ENCODE results near the gene ALG5. TPM values are rescaled to one million over a fixed set of nuclear protein-coding genes. Genes with fewer than 3 reads are reported as not detected.

ALG5 gene
- total RNA-seq, 2 experiments from 2014 or later: 14.4 to 15.1 TPM

GRCh38 chr13:36973621-36974295 lies 25.4 kb downstream of the ALG5 start:
- ChIA-PET POLR2A (interaction anchor here (1.2 kb wide), 1 partner anchor 27 kb away, joined by 3 read pairs; the partner anchor contains the start of gene EXOSC8), CTCF (no interaction called here)
- peaks cover 49% of the 10 kb centered on the region for H3K36me3 ChIP-seq (ENCODE audit: insufficient read depth, low read length)
- H3K4me1 ChIP-seq (ENCODE audit: insufficient read depth, low read length): no peaks in the 10 kb centered on the region
- no peaks in the 10 kb centered on the region for H3K27me3 ChIP-seq (ENCODE audit: control insufficient read depth in 1 of 2, insufficient read depth in 2 of 2, low read length in 2 of 2)
- TF ChIP-seq CTCF (IDR thresholded peaks at IDR 0.05): no peak
- Mint-ChIP-seq H3K4me3 (no peak overlapping the region), H3K27ac (no peak overlapping the region), H3K36me3 (ENCODE audit: low read depth) (peaks cover 70% of the 10 kb centered on the region), H3K4me1 (ENCODE audit: low read depth) (no peaks in the 10 kb centered on the region), H3K27me3 (no peaks in the 10 kb centered on the region), H3K9me3 (no peaks in the 10 kb centered on the region)
- intact Hi-C loops (cut with DNase I, micrococcal nuclease): no loop called here
- H3K27ac ChIP-seq (ENCODE audit: low read depth in 1 of 2, low read length in 2 of 2): no peak overlapping the region
- ATAC-seq (ENCODE audit: poor library complexity) (no peak), DNase-seq (no peak)
- no peak overlapping the region for H3K4me3 ChIP-seq (ENCODE audit: low read length)
- peaks cover 0 to 4% of the 10 kb centered on the region in 2 experiments for H3K9me3 ChIP-seq (ENCODE audit: control insufficient read depth in 1 of 2, insufficient read depth in 1 of 2, low read length in 2 of 2)

GRCh38 chr13:36973009-36973408 lies 26.1 kb downstream of the ALG5 start:
- Histone ChIP-seq H3K27me3 (ENCODE audit: control insufficient read depth in 1 of 2, insufficient read depth in 2 of 2, low read length in 2 of 2) (no peaks in the 10 kb centered on the region), H3K4me3 (ENCODE audit: low read length) (no peak overlapping the region), H3K36me3 (ENCODE audit: insufficient read depth, low read length) (peaks cover 52% of the 10 kb centered on the region), H3K4me1 (ENCODE audit: insufficient read depth, low read length) (no peaks in the 10 kb centered on the region), H3K27ac (ENCODE audit: low read depth in 1 of 2, low read length in 2 of 2) (no peak overlapping the region), H3K9me3 (ENCODE audit: control insufficient read depth in 1 of 2, insufficient read depth in 1 of 2, low read length in 2 of 2) (peaks cover 0 to 4% of the 10 kb centered on the region in 2 experiments)
- intact Hi-C loops (cut with DNase I, micrococcal nuclease): no loop called here
- Mint-ChIP-seq H3K27ac (no peak overlapping the region), H3K4me3 (no peak overlapping the region), H3K4me1 (ENCODE audit: low read depth) (no peaks in the 10 kb centered on the region), H3K27me3 (no peaks in the 10 kb centered on the region), H3K36me3 (ENCODE audit: low read depth) (peaks cover 73% of the 10 kb centered on the region), H3K9me3 (no peaks in the 10 kb centered on the region)
- TF ChIP-seq CTCF (IDR thresholded peaks at IDR 0.05): no peak
- ChIA-PET CTCF (no interaction called here), POLR2A (no interaction called here)
- ATAC-seq (ENCODE audit: poor library complexity): no peak
- no peak for DNase-seq

- Mint-ChIP-seq H3K36me3 (ENCODE audit: low read depth) (peaks cover 80% of the 10 kb centered on the region), H3K27me3 (no peaks in the 10 kb centered on the region), H3K4me3 (no peak overlapping the region), H3K9me3 (no peaks in the 10 kb centered on the region), H3K4me1 (ENCODE audit: low read depth) (no peaks in the 10 kb centered on the region), H3K27ac (no peak overlapping the region)
- ATAC-seq (ENCODE audit: poor library complexity) (no peak), DNase-seq (no peak)
- ChIA-PET POLR2A (no interaction called here), CTCF (no interaction called here)
- no peaks in the 10 kb centered on the region for H3K4me1 ChIP-seq (ENCODE audit: insufficient read depth, low read length)
- H3K36me3 ChIP-seq (ENCODE audit: insufficient read depth, low read length): peaks cover 77% of the 10 kb centered on the region
- H3K9me3 ChIP-seq (ENCODE audit: control insufficient read depth in 1 of 2, insufficient read depth in 1 of 2, low read length in 2 of 2): no peaks in the 10 kb centered on the region
- no peak overlapping the region for H3K4me3 ChIP-seq (ENCODE audit: low read length)
- intact Hi-C loops (cut with DNase I, micrococcal nuclease): no loop called here
- no peak overlapping the region for H3K27ac ChIP-seq (ENCODE audit: low read depth in 1 of 2, low read length in 2 of 2)
- TF ChIP-seq CTCF (IDR thresholded peaks at IDR 0.05): no peak
- H3K27me3 ChIP-seq (ENCODE audit: control insufficient read depth in 1 of 2, insufficient read depth in 2 of 2, low read length in 2 of 2): no peaks in the 10 kb centered on the region
Measured at GRCh38 chr13:36966404-36966803, 32.7 kb downstream of the ALG5 start.
